ENCODE data around the gene IGSF21.
"Not testable (repeated sequence)": the region's sequence is repeated elsewhere in the genome, so short reads cannot be mapped to it uniquely, and the experiment has no call there.

Gene IGSF21

DNA sequence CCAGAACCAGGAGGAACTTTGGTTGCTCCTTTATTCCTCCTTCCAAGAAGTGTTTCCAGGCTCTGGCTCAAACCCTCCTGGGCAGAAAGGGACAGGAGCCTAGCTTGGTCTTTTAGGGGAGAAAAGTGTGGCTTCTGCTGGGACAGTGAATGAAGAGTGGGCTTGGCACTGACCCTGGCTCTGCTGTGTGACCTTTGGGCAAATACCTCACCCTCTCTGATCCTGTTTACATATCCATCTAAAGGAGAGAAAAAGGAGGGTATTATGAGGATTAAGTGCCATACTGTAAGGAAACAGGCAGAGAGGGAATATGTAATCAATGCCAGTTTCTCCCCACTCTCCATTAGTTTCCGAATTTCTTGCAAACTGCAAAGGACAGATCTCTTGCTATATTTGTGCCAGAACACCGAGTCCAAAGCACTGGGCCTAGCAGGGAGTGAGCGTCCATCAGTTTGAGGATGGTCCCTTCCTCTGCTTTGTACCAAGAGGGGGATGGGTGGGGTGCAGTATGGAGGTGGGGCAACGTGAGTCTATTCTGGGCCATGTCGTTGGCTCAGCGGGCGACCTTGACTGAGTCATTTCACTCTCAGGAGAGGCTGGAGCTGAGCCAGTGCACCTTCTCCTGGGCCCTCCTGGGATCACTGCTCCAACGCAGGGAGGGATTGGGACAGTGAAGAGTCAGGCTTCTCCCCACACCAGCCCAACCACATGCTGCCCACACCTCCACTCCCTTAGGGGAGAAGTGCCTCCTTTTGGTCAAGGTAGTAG lies 38.4 kb downstream of the IGSF21 start:
- no peak for DNase-seq (ENCODE audit: low read depth in 2 of 2)

DNA sequence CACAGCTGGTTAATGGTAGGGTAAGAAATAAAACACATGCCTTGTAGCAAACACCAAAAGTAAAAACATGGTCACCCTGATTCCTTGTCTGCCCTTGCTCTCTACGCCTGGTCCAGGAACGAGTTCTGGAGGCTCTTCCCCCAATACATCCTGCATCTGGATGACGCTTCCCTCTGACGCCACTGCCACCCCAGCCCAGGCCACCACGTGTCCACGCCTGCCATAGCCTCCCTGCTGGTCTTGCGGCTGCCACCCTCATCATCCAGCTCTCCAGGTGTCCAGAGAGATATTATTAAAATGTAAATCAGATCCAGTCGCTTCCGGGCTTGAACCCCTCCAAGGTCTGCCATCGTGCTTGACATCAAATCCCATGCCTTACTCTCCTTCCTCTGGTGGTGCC lies 39.3 kb downstream of the IGSF21 start:
- DNase-seq (ENCODE audit: low read depth in 2 of 2) = no peak

DNA sequence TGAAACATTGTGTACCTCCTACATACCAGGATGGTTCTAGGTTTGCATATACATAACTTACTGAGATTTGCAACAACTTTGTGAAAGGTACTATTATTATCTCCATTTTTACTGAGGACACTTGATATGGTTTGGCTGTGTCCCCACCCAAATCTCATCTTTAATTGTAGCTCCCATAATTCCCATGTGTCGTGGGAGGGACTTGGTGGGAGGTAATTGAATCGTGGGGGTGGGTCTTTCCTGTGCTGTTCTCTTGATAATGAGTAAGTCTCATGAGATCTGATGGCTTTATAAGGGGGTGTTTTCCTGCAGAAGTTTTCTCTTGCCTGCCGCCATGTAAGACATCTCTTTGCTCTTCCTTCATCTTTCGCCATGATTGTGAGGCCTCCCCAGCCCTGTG lies 40.1 kb downstream of the IGSF21 start:
- no peak for DNase-seq (ENCODE audit: low read depth in 2 of 2)

DNA sequence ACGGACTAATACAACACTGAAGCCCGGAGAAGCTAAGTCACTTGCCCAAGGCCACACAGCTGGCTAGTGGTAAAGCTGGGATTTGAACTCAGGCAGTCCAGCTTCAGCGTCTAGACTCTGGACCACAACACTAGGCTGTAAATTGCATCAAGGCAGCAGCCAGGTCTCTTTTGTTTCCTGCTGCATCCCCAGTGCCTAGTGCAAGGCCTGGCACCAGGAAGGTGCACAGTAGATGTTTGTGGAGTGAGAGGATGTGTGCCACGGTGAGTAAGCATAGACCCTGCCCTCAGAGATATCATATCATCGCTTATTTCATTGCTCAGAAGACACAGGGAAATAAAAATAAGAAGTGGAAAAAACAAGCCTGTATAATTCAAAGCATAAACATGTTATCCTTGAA lies 40.9 kb downstream of the IGSF21 start:
- no peak for DNase-seq (ENCODE audit: low read depth in 2 of 2)

DNA sequence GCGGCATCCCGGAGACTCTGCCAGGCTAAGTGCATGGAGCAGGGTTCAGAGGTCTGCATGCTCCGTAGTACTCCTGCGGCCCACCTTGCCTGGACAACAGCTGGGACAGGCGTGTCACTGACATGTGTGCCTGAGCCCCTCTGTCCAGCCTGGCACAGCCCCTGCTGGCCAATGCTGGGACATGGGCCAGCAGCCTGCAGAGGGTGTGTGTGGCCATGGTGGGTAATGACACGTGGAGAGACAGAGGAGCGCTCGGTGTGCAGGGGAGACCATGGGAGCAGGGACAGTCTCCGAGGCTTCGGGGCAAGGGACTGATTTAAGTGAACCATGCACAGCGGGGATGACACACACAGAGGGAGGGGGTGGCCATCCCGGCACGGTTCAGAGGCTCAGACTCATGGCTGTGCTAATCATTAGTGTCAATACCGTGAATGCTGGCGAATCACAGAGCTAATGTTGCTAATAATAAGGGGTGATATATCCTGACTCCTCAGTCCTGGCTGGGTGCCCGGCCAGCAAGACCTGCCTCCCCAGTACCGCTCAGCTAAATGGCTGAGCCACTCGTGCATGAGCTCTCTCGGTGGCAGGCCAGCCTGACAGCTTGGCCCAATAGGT lies 41.5 kb downstream of the IGSF21 start:
- DNase-seq (ENCODE audit: low read depth in 2 of 2) = no peak

DNA sequence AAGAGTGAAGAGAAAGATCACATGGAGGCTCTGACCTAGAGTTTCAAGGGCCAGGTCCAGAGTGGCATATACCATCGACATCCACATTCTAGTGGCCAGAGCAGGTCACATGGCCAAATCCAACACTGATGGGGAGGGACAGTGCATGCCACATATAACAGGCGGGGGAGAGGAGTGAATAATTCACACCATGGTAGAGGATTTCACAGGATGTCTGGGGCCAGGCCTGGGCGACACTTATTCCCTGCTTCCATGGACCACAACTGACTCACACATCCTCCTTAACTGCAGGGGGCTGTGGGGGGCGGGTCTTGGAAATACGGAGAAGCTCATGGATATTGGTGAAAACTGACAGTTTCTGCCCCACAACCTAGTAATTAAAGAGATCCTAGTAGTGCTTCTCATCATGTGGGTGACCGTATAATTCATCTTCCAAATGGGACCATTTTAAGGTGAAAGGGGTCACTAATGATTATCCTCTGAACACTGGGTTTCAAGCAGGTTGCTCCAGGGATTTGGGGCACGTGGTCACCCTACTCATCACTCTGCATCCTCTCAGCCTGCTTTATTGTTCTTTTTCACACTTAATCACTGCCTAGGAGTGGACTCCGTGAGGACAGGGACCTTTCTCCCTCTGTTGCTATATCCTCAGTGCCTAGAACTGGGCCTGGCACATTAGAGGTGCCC lies 44.0 kb downstream of the IGSF21 start:
- DNase-seq (ENCODE audit: low read depth in 2 of 2) = no peak

DNA sequence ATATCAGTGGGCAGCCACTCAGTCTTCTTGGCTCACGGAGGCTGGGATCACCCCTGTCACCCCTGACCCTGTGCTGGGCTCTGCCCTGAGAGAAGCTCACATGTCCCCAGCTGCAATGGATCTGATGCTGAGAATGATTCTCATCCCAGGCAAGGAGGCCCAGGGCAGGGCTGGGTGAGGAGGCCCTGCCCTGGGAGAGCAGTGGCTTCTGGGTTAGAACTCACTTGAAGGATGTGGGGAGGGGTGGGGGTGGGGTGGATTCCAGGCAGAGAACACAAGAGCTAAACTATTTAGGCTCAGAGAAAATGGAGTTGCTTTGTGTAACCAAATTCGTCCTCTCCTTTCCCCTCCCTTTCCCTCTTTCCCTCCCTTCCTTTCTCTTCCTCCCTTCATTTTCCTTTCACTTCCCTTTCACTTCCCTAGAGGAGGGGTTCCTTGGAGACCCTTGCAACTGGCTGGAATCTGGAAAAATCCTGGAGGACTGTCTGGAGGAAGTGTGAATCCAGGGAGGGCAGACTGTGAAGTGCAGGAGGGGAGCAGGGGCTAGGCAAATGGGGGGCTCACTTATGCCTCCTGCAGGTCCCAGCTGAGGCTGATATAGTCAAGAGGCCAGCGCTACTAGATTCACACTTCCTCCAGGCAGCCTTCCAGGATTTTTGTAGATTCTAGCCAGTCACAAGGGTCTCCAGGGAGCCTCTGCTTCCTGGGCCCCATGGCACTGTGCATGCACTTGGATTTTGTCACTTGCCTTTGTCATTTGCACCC lies 47.0 kb downstream of the IGSF21 start:
- DNase-seq (ENCODE audit: low read depth in 2 of 2) = no peak

DNA sequence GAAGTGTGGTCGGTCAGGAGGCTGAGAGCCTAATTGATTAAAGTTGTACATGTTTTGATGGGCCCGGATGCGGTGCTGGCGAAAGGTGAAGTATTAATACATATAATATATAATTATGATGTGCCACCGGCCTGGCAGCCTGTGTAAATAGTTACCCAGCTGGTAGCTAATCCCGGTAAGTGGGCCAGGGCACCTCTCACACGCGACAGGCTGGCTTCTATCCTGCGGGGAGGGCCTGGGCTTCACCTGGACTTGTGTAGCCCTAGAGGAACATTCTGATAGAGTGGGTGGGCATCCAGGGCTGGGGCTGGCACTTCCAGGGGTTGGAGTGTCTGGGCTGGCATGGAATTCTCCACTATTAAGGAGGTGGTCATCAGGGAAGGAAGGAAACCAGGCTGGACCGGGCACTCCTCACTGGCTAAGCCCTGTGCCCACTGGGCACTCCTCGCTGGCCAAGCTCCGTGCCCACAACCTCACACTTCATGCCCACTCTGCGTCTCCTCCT lies 48.3 kb downstream of the IGSF21 start:
- DNase-seq (ENCODE audit: low read depth in 2 of 2) = no peak

DNA sequence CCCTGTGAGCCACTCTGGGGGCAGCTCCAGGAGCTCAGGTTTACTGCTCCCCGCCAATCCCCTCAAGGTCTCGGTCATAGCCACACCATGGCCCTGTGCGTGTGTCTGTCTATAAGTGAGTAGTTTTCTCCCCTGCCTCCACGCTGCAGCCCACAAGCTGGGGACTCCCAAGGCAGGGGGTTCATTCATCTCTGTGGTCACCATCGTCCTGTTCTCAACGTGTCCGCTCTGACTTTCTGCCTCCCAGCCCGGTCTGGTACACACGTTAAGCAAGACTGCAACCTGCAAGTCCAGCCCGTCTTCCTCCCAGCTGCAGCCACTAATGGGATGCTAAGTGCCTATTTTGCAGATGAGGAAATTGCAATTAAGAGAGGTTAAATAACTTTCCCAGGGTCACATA lies 49.8 kb downstream of the IGSF21 start:
- DNase-seq (ENCODE audit: low read depth in 2 of 2) = no peak

DNA sequence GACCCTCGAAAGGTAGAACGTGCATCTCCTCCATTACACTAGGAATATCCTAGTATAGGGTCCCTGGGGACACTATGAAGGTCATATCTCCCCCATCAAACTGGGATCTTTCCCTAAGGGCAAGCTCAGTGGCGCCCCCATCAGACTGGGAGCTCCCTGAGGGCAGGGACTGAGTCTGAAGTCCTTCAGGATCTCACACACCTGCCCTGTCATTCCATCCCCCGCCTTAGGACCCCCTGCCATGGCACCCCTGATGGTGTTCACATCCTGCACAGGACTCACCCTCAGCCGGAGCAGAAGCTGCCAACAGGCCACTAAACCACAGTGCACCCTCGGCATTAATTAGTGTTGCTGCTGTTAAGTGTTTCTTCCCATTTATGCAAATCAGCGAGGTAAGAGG lies 50.4 kb downstream of the IGSF21 start:
- DNase-seq (ENCODE audit: low read depth in 2 of 2) = no peak

DNA sequence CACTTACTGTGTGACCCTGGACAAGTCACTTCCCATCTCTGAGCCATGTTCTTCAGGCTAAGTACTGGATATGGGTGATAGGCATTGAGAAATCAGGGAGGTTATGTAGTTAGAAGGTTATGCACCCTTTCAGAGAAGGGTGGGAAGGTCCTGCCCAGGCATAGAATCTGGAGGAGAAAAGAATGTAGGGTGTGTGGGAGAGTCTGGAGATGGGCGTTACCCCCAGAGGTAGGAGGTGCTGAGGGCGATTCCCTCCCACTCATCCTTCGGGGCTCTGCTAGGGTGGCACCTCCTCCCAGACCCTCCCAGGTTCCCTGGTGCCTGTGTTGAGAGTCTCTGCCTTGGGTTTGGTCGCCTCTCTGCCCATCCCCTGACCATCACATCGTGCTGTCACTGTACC lies 51.1 kb downstream of the IGSF21 start:
- DNase-seq (ENCODE audit: low read depth in 2 of 2) = no peak

DNA sequence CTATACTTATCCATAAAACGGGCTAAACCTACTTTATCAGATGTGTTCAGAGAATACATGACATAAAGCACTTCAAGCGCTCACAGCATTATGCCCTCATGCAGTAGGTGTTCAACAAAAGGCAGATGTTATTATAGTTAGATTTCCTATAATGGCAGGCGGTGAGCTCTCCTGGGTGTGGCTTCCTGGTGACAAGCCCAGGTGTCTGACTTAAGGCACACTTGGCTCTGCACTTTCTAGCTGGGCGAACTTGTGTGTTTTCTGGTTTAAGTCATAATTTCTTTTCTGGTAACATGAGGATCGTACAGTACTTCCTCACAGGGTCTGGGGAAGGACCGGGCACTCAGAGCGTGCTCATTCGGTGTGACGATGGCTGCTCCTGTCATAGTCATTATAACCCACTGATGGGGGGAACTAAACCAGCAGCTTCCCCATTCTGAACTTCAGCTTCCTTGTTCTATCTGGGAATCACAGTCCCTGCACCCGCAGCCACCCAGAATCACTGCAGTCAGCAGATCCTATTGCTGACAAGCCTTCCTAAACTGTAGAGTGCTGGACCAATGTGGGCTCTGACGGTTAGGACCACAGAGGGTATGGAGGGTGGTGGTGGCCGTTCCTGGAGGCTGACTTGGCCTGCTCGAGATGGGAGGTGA lies 52.8 kb downstream of the IGSF21 start:
- DNase-seq (ENCODE audit: low read depth in 2 of 2) = no peak

DNA sequence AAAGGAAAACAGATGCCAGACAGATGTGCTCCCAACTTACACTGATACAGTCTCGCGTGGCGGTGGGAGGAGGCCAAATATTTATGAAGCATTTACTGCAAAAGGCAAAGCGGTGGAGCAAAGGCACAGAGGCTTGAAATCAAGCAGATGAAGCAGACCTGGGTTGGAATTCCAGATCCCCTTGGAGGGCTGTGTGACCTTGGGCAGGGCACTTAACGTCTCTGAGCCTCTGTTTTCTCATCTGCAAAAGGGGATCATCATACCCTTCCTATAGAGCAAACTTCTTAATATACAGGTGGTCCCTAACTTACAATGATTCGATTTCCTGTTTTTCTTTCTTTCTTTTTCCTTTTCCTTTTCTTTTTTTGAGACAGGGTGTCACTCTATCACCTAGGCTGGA lies 54.1 kb downstream of the IGSF21 start:
- DNase-seq (ENCODE audit: low read depth in 2 of 2) = no peak

DNA sequence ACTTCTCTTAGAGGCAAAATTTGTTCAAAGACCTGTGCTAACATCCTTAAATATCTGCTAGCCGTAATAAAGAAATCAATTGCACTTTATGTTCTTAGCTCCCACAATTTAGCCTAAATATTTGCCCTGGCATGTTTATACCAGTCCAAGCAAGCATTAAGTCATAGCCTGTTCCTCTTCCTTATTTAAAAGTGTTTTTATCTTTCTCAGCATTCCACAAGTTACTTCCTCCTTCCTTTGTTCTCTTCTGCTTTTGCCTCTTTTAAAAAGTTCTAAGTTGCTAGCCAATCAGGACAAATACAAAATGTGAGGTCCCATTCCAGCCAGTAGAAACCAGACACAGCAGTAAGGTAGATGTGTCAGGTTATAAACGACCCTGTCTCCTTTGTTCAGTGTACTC lies 58.0 kb downstream of the IGSF21 start:
- DNase-seq (ENCODE audit: low read depth in 2 of 2) = not testable (repeated sequence)

DNA sequence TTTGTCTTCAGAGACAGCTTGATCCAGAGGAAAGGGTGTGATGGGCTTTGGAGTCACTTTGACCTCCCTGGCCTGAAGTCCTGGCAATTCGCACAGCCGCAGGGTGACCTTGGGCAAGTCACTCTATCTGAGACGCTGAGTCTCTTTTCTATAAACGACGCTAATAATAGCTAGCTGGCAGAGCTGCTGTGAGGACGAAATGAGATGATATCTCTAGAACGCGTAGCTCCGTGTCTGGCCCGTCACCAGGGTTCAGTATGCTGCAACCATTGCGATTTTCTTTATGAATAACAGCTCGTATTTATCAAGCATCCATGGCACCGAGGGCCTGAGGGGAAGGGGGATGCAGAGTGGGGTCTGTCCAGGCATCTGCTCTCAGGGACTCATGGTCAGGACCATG lies 58.7 kb downstream of the IGSF21 start:
- no peak for DNase-seq (ENCODE audit: low read depth in 2 of 2)

DNA sequence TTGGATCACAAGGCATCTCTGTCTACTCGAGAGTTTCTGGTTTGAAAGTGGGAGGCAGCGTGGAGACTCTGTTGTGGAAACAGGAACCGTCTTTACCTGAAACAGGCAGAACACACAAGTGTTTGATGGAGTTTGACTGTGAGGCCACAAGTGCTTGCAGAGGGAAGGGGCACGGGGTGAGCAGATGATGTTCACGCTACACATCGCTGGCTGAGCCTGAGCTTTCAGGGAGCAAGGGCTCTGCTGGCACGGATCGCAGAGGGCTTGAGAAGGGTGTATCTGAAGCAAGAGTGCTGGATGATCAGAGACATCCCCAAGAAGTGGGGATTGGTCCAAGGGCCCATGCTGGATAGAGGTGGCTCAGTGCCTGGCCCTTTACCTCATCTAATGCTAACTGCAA lies 59.3 kb downstream of the IGSF21 start:
- no peak for DNase-seq (ENCODE audit: low read depth in 2 of 2)

DNA sequence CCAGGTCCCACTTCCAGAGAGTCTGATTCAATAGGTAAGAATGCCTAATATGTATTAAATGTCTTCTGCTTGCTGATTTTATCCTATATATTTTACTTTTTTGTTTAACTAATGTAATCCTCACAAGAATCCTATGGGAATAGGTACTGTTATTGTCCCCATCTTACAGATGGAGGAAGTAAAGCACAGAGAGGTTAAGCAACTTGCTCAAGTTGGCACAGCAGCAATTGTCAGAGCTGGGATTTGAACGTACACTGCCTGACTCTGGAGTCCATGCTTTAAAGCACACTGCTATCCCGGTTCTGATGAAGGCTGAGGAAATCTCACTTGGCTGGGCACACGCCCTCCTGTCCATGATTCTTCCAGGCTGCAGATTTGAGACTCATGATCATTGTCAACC lies 62.8 kb downstream of the IGSF21 start:
- DNase-seq (ENCODE audit: low read depth in 2 of 2) = no peak

DNA sequence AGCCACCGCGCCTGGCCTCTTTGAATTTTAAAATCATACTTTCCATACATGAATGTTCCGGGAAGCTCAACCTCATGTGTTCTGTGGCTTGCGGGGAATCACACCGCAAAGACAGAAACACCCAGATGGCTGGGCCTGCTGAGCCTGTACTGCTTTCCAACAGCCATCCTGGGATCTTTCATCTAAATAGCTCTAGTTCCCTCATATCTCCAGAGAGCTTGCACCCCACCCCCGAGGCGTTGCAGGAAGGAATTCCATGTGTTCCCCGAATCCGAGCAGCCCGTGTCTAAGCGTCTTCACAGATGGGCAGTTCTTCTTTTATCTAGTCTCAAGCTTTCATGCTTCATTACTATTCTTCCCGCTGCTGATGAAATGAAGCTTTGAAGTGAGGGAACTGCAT lies 66.4 kb downstream of the IGSF21 start:
- DNase-seq (ENCODE audit: low read depth in 2 of 2) = no peak

DNA sequence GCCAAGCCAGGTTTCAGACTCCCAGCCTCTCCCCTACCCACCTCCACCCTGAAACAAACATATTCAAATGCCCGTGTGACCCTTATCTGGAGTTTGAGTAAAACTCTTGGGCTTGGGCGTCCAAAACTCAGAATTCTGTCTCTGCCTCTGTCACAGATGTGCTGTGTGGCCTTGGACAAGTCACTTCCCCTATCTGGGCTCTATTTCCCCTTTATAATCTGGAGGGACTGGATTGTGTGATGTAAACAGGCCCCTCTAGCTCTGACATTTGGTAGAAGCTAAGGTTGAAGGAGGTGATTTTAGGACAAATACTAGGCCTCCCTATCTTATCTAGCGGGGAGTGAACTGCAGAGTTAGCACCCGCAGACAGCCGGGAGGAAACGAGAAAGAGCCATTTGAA lies 67.5 kb downstream of the IGSF21 start:
- no peak for DNase-seq (ENCODE audit: low read depth in 2 of 2)

DNA sequence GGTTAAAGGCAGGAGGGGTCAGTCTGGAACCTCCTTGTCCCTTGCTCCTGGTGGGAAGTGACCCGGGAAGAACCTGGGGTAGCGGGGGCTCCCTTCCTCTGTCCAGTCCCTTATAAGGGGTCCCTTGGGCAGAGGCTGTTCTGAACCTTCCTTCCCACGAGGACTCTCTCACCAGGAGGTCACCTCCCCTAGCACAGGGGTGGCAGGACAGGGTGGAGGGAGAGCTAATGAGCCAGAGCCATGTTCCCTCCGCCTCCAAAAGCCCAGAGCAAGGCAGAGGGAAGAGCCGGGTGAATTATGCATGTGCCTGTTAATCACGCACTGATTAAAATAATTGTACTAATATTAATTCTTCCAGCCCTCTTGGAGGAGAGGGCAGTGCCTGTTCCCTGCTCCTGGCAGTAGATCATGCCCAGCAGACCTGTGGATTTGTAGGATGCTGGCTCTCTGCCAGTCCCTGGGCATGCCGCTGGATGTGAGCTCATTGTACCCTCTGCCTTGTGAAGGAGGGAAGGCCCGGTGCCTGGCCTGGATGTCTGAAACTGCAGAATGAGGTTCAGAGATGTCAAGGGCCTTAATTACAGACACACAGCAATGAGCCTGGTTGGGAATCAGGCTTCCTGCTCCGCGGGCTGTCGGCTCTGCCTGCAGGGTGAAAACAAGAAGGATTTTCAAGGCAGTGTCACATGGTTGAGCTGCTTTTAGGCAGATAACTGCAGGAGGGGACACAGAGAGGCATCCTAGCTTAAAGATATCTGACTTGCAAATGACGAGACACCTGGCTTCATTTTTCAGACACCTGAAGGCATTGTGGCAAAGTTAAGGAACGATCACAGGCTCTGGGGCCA lies 68.2 kb downstream of the IGSF21 start:
- DNase-seq (ENCODE audit: low read depth in 2 of 2) = no peak

DNA sequence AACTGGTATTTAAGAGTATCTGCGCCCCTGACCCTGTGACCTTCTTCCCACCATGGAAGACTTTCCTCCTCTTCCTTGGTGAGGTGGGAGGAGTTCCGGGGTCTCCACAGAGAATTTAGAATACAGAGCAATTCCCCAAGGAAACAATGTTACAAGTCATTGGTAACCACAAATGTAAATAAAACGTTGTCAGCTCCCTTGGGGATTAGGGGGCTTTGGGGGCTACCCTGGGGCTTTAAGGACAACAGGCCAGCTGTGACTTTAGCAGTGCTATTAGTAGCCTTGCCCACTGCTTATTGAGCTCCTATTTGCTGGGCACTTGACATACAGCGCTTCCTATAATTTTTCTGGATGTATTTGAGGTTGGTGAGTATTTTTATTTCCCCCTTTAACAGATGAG lies 69.0 kb downstream of the IGSF21 start:
- DNase-seq (ENCODE audit: low read depth in 2 of 2) = no peak
